Gastroesophageal sphincter (tissue), 4 donors: ENCODE data around the gene FBXW11. TPM values are rescaled to one million over a fixed set of nuclear protein-coding genes. Genes with fewer than 3 reads are reported as not detected.

Experiments
- ATAC-seq: fragments of 150-250 bp; one replicate; pipeline ENCODE4 v1.9.1; 2016; ENCODE audit warnings: mild to moderate bottlenecking, moderate library complexity
- H3K27ac ChIP-seq, 4 donors: fragments of 200-600 bp; sonication (generic) in 3 of 4; 1 replicate in 3 of 4; 2 replicates in 1 of 4; pipeline ENCODE4 v1.5.1; 2016 to 2019
- H3K27me3 ChIP-seq: fragments of 200-600 bp; sonication (generic); one replicate; pipeline ENCODE4 v1.5.1; 2019
- H3K36me3 ChIP-seq, 2 donors: fragments of 200-600 bp; sonication (generic); one replicate each; pipeline ENCODE4 v1.5.1; 2019; ENCODE audit warnings: control low read depth in 1 of 2
- H3K4me1 ChIP-seq, 3 donors: fragments of 200-600 bp; sonication (generic); 1 replicate in 2 of 3; 2 replicates in 1 of 3; pipeline ENCODE4 v1.5.1; 2016 to 2019; ENCODE audit warnings: control low read depth in 2 of 3
- H3K4me3 ChIP-seq, 2 donors: fragments of 200-600 bp; sonication (generic); one replicate each; pipeline ENCODE4 v1.5.1; 2019; ENCODE audit warnings: mild to moderate bottlenecking in 1 of 2, moderate library complexity in 1 of 2
- H3K9me3 ChIP-seq, 3 donors: fragments of 200-600 bp; sonication (generic); one replicate each; pipeline ENCODE4 v1.5.1; 2017 to 2019; ENCODE audit warnings: control low read depth in 2 of 3
- EP300 ChIP-seq: sonication (generic); formaldehyde crosslinking; IDR thresholded peaks from one replicate; pipeline ENCODE4 v1.6.1; 2017; ENCODE audit warnings: antibody characterized with exemption, mild to moderate bottlenecking
- POLR2A ChIP-seq, 2 donors: fragments of 450-650 bp; IDR thresholded peaks; one replicate each; pipeline ENCODE4 v1.6.1; 2017; ENCODE audit warnings: antibody characterized with exemption in 2 of 2, mild to moderate bottlenecking in 2 of 2, moderate library complexity in 1 of 2
- POLR2AphosphoS5 ChIP-seq: sonication (generic); formaldehyde crosslinking; IDR thresholded peaks from one replicate; pipeline ENCODE4 v1.6.1; 2017; ENCODE audit warnings: antibody characterized with exemption
- WGBS, 2 donors: methylation state at CpG; one replicate each; pipeline ENCODE4 v1.1.5; 2018; ENCODE audit warnings: low coverage in 1 of 2; 5-methylcytosine and 5-hydroxymethylcytosine counted together
- total RNA-seq, 4 donors: library from RNA; depleted of rRNA; stranded (reverse); fragments of >200 nt; gene quantifications; one replicate each; pipeline ENCODE4 v1.1.0, GENCODE V29; 2016
- TF ChIP-seq, protein P1 (sequence below), 4 experiments: fragments of 200-600 bp in 2 of 4; fragments of 450-650 bp in 2 of 4; sonication (generic) in 1 of 4; IDR thresholded peaks; one replicate each; pipeline ENCODE4 v1.5.1; 2017 to 2019; ENCODE audit warnings: antibody characterized with exemption in 4 of 4, mild to moderate bottlenecking in 2 of 4, moderate library complexity in 2 of 4

The FBXW11 gene
- total RNA-seq, 4 donors from 2014 or later = 64.3 to 88.3 (median 76.3) TPM

DNA sequence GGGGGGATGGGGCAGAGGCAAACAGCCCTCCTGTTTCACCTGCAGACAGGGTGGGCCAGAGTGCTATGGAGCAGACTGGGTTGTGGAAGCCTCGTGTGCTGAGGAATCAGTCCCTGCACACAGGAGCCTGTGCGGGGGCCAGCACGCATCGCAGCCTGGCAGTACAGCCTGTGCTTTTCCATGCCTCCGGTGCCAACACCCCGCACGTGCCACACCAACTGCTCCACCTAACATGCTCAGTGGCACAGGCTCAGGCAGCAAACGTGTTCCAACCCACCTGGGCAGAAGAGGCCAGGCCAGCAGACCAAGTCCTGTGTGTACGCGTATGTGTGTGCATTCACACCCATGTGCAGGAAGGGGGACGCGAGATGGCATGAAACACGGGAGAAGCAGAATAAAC lies 37.4 kb upstream of the FBXW11 start:
- Histone ChIP-seq H3K27me3 (no peaks in the 10 kb centered on the region), H3K9me3 (no peaks in the 10 kb centered on the region), H3K4me3 (no peak overlapping the region), H3K27ac (no peak overlapping the region), H3K4me1 (peaks cover 0 to 6% (median 0%) of the 10 kb centered on the region in 3 donors), H3K36me3 (peaks cover 0 to 44% of the 10 kb centered on the region in 2 donors)
- 71 to 100% methylated on average over 3 to 4 of the region's 13 CpGs for WGBS, 2 donors
- ATAC-seq = no peak
- TF ChIP-seq POLR2AphosphoS5 (no peak), POLR2A (IDR thresholded peaks at IDR 0.05) (no peak), EP300 (no peak)
- TF ChIP-seq, protein P1, sequence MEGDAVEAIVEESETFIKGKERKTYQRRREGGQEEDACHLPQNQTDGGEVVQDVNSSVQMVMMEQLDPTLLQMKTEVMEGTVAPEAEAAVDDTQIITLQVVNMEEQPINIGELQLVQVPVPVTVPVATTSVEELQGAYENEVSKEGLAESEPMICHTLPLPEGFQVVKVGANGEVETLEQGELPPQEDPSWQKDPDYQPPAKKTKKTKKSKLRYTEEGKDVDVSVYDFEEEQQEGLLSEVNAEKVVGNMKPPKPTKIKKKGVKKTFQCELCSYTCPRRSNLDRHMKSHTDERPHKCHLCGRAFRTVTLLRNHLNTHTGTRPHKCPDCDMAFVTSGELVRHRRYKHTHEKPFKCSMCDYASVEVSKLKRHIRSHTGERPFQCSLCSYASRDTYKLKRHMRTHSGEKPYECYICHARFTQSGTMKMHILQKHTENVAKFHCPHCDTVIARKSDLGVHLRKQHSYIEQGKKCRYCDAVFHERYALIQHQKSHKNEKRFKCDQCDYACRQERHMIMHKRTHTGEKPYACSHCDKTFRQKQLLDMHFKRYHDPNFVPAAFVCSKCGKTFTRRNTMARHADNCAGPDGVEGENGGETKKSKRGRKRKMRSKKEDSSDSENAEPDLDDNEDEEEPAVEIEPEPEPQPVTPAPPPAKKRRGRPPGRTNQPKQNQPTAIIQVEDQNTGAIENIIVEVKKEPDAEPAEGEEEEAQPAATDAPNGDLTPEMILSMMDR (IDR thresholded peaks at IDR 0.05) = no peak

DNA sequence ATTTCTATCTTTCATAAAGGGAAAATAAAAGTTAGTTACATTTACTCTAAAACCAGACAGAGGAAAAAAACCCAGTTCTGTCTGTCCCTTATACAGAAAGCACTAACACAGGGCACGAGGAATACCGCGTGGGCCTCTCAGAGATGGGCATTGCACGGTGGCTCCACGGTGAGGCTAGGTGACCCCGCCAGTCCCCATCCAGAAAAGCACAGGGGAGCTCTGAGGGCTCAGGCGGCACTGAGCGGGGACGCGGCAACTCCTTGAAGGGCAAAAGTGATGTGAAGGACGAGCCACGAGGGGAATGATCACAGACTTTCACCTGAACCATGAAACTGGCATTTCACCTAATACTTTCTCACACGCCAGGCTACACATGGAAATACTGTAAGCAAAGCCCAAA lies 35.7 kb upstream of the FBXW11 start:
- Histone ChIP-seq H3K27ac (no peak overlapping the region), H3K4me3 (no peak overlapping the region), H3K27me3 (no peaks in the 10 kb centered on the region), H3K36me3 (peaks cover 0 to 30% of the 10 kb centered on the region in 2 donors), H3K4me1 (peaks cover 0 to 6% (median 0%) of the 10 kb centered on the region in 3 donors), H3K9me3 (no peaks in the 10 kb centered on the region)
- no peak for ATAC-seq
- TF ChIP-seq POLR2A (IDR thresholded peaks at IDR 0.05) (no peak), EP300 (no peak), POLR2AphosphoS5 (no peak)
- TF ChIP-seq, protein P1 (IDR thresholded peaks at IDR 0.05) = no peak
- WGBS, 2 donors = 92% methylated on average over 9 to 11 of the region's 13 CpGs

DNA sequence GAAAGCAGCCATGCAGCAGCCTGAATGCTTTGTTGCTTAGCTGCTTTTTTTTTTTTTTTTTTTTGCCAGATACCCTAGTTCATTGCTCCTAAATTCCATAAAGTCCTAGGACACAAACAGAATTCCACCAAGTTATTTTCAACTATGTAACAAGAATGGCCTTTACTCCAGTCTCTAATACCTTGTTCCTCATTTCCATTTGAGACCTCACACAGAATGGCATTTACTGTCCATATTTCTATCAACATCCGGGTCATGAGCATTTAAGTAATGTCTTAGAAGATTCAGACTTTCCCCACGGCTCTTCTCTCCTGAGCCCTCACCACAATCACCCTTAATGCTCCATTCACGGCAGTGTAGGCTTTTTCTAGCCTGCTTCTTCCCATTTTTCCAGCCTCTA lies 31.7 kb upstream of the FBXW11 start:
- Histone ChIP-seq H3K4me1 (peaks cover 0 to 6% (median 0%) of the 10 kb centered on the region in 3 donors), H3K36me3 (peaks cover 0 to 2% of the 10 kb centered on the region in 2 donors), H3K27ac (no peak overlapping the region), H3K27me3 (no peaks in the 10 kb centered on the region), H3K4me3 (no peak overlapping the region), H3K9me3 (no peaks in the 10 kb centered on the region)
- no peak for ATAC-seq
- TF ChIP-seq POLR2A (IDR thresholded peaks at IDR 0.05) (no peak), EP300 (no peak)
- TF ChIP-seq, protein P1 (IDR thresholded peaks at IDR 0.05) = no peak
- WGBS, 2 donors = 85 to 96% methylated on average over 3 of the region's 3 CpGs

DNA sequence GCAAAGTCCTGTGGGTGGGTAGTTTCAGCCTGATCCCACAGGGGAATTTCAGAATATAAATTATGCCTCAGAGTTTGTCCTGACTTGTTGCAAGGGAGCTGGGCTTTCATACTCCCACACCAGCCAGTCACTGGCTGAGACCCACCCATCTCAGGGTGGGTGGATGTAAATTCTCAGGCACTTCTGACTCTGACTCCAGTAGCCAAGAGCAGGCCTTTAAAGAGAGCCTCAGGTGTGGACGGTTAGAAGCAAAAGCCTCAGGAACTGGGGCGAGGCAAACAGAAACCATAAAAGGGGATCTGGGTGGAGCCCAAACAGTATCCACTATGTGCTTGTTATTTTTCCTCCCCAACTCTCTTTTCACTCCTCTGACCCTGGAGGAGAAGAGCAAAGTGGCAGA lies 28.6 kb upstream of the FBXW11 start:
- Histone ChIP-seq H3K27ac (no peak overlapping the region), H3K9me3 (no peaks in the 10 kb centered on the region), H3K36me3 (no peaks in the 10 kb centered on the region), H3K4me3 (no peak overlapping the region), H3K27me3 (no peaks in the 10 kb centered on the region), H3K4me1 (peaks cover 0 to 4% (median 0%) of the 10 kb centered on the region in 3 donors)
- no peak for TF ChIP-seq EP300
- TF ChIP-seq, protein P1 (IDR thresholded peaks at IDR 0.05) = no peak
- no peak for TF ChIP-seq POLR2AphosphoS5
- TF ChIP-seq POLR2A (IDR thresholded peaks at IDR 0.05) = no peak
- ATAC-seq = no peak
- 41% methylated on average over 2 of the region's 2 CpGs; no CpG with 5 or more reads in 1 of the 2 donors for WGBS, 2 donors

DNA sequence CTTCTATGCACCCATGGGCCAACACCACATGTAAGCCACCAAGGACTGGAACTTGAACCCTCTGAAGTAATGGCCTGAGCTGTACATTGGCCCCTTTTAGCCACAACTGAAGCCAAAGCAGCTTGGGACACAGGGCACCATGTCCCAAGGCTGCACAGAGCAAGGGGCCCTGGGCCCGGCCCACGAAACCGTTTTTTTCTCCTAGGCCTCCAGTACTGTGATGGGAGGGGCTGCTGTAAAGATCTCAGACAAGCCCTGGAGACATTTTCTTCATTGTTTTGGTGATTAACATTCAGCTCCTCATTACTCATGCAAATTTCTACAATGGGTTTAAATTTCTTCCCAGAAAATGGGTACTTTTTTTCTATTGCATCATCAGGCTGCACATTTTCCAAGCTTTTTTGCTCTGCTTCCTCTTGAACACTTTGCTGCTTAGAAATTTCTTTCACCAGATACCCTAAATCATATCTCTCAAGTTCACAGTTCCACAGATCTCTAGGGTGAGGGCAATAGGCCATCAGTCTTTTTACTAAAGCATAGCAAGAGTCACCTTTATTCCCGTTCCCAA lies 25.5 kb upstream of the FBXW11 start:
- ATAC-seq = no peak
- Histone ChIP-seq H3K36me3 (no peaks in the 10 kb centered on the region), H3K9me3 (no peaks in the 10 kb centered on the region), H3K27me3 (no peaks in the 10 kb centered on the region), H3K4me1 (no peaks in the 10 kb centered on the region), H3K27ac (no peak overlapping the region), H3K4me3 (no peak overlapping the region)
- 97 to 100% methylated on average over 4 of the region's 4 CpGs for WGBS, 2 donors
- TF ChIP-seq POLR2A (IDR thresholded peaks at IDR 0.05) (no peak), POLR2AphosphoS5 (no peak), EP300 (no peak)
- TF ChIP-seq, protein P1 (IDR thresholded peaks at IDR 0.05) = no peak
